ENCODE results near the gene IGSF21. TPM values are rescaled to one million over a fixed set of nuclear protein-coding genes. Genes with fewer than 3 reads are reported as not detected.

Gene IGSF21
- polyA plus RNA-seq, 3 donors: not detected

GRCh38 chr1:18332576-18332975 is 225.0 kb downstream of the IGSF21 start:
- Mint-ChIP-seq H3K9me3 (peaks cover 0 to 2% (median 0%) of the 10 kb centered on the region in 7 donors), H3K4me1 (no peaks in the 10 kb centered on the region), H3K27me3 (ENCODE audit: low read depth in 3 of 3) (peaks cover 2 to 9% (median 5%) of the 10 kb centered on the region in 3 donors), H3K27ac (no peak overlapping the region), H3K4me3 (no peak overlapping the region), H3K36me3 (no peaks in the 10 kb centered on the region)
- no peak overlapping the region for H3K4me2 ChIP-seq (replicated peaks; ENCODE audit: extremely low read depth, low read length, poor library complexity, severe bottlenecking)
- no peak overlapping the region for H3K4me3 ChIP-seq (replicated peaks in 1 of 3; ENCODE audit: low read depth in 2 of 3, low read length in 3 of 3)
- intact Hi-C loops (cut with micrococcal nuclease): no loop called here
- no peak overlapping the region for H3K27ac ChIP-seq (ENCODE audit: low read depth in 1 of 2, low read length in 2 of 2)
- no peaks in the 10 kb centered on the region for H3K4me1 ChIP-seq (ENCODE audit: control insufficient read depth in 1 of 2, insufficient read depth in 2 of 2, low read length in 2 of 2)
- H3K9ac ChIP-seq (ENCODE audit: insufficient read depth, low read length, poor library complexity, severe bottlenecking): no peak overlapping the region
- no peaks in the 10 kb centered on the region for H3K27me3 ChIP-seq (ENCODE audit: control insufficient read depth in 2 of 2, insufficient read depth in 2 of 2, low read length in 2 of 2)
- H2AFZ ChIP-seq (ENCODE audit: insufficient read depth, low read depth, low read length, poor library complexity, severe bottlenecking): no peak overlapping the region
- H3K9me3 ChIP-seq (replicated peaks in 1 of 2; ENCODE audit: control insufficient read depth in 1 of 2, insufficient read depth in 1 of 2, low read length in 2 of 2): no peaks in the 10 kb centered on the region
- TF ChIP-seq CTCF (IDR thresholded peaks at IDR 0.05): no peak
- DNase-seq: no peak
- 54% methylated on average over 4 of the region's 6 CpGs for WGBS (ENCODE audit: insufficient coverage)
- H3K79me2 ChIP-seq (ENCODE audit: insufficient read depth, low read length): no peaks in the 10 kb centered on the region
- H4K20me1 ChIP-seq (ENCODE audit: insufficient read depth, low read length): no peaks in the 10 kb centered on the region
- no peaks in the 10 kb centered on the region for H3K36me3 ChIP-seq (replicated peaks in 1 of 2; ENCODE audit: control insufficient read depth in 1 of 2, insufficient read depth in 2 of 2, low read length in 2 of 2)

GRCh38 chr1:18333220-18333619 is 225.6 kb downstream of the IGSF21 start:
- TF ChIP-seq CTCF (IDR thresholded peaks at IDR 0.05): no peak
- H2AFZ ChIP-seq (ENCODE audit: insufficient read depth, low read depth, low read length, poor library complexity, severe bottlenecking): no peak overlapping the region
- Mint-ChIP-seq H3K36me3 (no peaks in the 10 kb centered on the region), H3K9me3 (peaks cover 0 to 2% (median 0%) of the 10 kb centered on the region in 7 donors), H3K27ac (no peak overlapping the region), H3K4me3 (no peak overlapping the region), H3K4me1 (no peaks in the 10 kb centered on the region), H3K27me3 (ENCODE audit: low read depth in 3 of 3) (peaks cover 2 to 9% (median 5%) of the 10 kb centered on the region in 3 donors)
- H3K4me2 ChIP-seq (replicated peaks; ENCODE audit: extremely low read depth, low read length, poor library complexity, severe bottlenecking): no peak overlapping the region
- no peaks in the 10 kb centered on the region for H3K36me3 ChIP-seq (replicated peaks in 1 of 2; ENCODE audit: control insufficient read depth in 1 of 2, insufficient read depth in 2 of 2, low read length in 2 of 2)
- H3K9me3 ChIP-seq (replicated peaks in 1 of 2; ENCODE audit: control insufficient read depth in 1 of 2, insufficient read depth in 1 of 2, low read length in 2 of 2): no peaks in the 10 kb centered on the region
- no peak overlapping the region for H3K27ac ChIP-seq (ENCODE audit: low read depth in 1 of 2, low read length in 2 of 2)
- no peaks in the 10 kb centered on the region for H3K4me1 ChIP-seq (ENCODE audit: control insufficient read depth in 1 of 2, insufficient read depth in 2 of 2, low read length in 2 of 2)
- intact Hi-C loops (cut with micrococcal nuclease): no loop called here
- WGBS (ENCODE audit: insufficient coverage): 86% methylated on average over 3 of the region's 3 CpGs
- no peaks in the 10 kb centered on the region for H4K20me1 ChIP-seq (ENCODE audit: insufficient read depth, low read length)
- no peak overlapping the region for H3K9ac ChIP-seq (ENCODE audit: insufficient read depth, low read length, poor library complexity, severe bottlenecking)
- DNase-seq: no peak
- H3K4me3 ChIP-seq (replicated peaks in 1 of 3; ENCODE audit: low read depth in 2 of 3, low read length in 3 of 3): no peak overlapping the region
- no peaks in the 10 kb centered on the region for H3K79me2 ChIP-seq (ENCODE audit: insufficient read depth, low read length)
- no peaks in the 10 kb centered on the region for H3K27me3 ChIP-seq (ENCODE audit: control insufficient read depth in 2 of 2, insufficient read depth in 2 of 2, low read length in 2 of 2)
